SK-N-SH (cell line): Measurements from ENCODE around the gene MYO18B. TPM values are rescaled to one million over a fixed set of nuclear protein-coding genes. Genes with fewer than 3 reads are reported as not detected.

Experiments used
- CTCF ChIA-PET: fragments of 300-600, 350-600 bp; formaldehyde crosslinking; extraction: SDS; loops from one replicate; lab custom pipeline; 2021; lab: Yijun Ruan, JAX
- POLR2A ChIA-PET: fragments of 350-600 bp; sonication (Branson Sonifier 250); formaldehyde crosslinking; extraction: SDS; loops from one replicate; lab custom pipeline; 2020; ENCODE audit warnings: antibody characterized with exemption, inconsistent platforms; lab: Yijun Ruan, JAX
- DNase-seq: peaks from one replicate; pipeline ENCODE4 v3.0.0; 2012
- H2AFZ ChIP-seq: fragments of 200-600 bp; sonication (generic); 2 replicates; pipeline ENCODE4 v1.8.1; 2016; ENCODE audit warnings: antibody characterized with exemption, mild to moderate bottlenecking, low read depth
- H3F3A ChIP-seq: fragments of 200-600 bp; sonication (generic); replicated peaks from 2 replicates; pipeline ENCODE3; 2016; ENCODE audit warnings: antibody characterized with exemption, mild to moderate bottlenecking; ENCODE audit not compliant: insufficient read depth
- H3K27ac ChIP-seq, 2 experiments: fragments of 200-500 bp in 1 of 2; fragments of 200-600 bp in 1 of 2; sonication (Bioruptor generic) in 1 of 2; sonication (generic), shearing (Covaris generic) in 1 of 2; 2 replicates each; pipeline versions ENCODE4 v1.5.1 to v1.6.1; 2014 to 2016; ENCODE audit warnings: low read depth in 2 of 2, inconsistent platforms in 1 of 2, low read length in 1 of 2, mild to moderate bottlenecking in 1 of 2, mixed read lengths in 1 of 2
- H3K27me3 ChIP-seq: fragments of 200-600 bp; sonication (generic), shearing (Covaris generic); 2 replicates; pipeline ENCODE4 v1.6.1; 2016; ENCODE audit warnings: mixed run types; ENCODE audit not compliant: insufficient read depth
- H3K36me3 ChIP-seq, 2 experiments: fragments of 200-500 bp in 1 of 2; fragments of 200-600 bp in 1 of 2; sonication (Bioruptor generic) in 1 of 2; sonication (generic) in 1 of 2; replicated peaks in 1 of 2; 2 replicates each; pipeline versions ENCODE3 to v1.5.1; 2014 to 2016; ENCODE audit warnings: low read length in 1 of 2, mild to moderate bottlenecking in 1 of 2; ENCODE audit not compliant: insufficient read depth in 2 of 2, control insufficient read depth in 1 of 2
- H3K4me1 ChIP-seq, 2 experiments: fragments of 200-500 bp in 1 of 2; fragments of 200-600 bp in 1 of 2; sonication (Bioruptor generic) in 1 of 2; sonication (generic), shearing (Covaris generic) in 1 of 2; 2 replicates each; pipeline versions ENCODE4 v1.5.1 to v1.6.1; 2014 to 2016; ENCODE audit warnings: low read depth in 1 of 2, low read length in 1 of 2, mixed run types in 1 of 2; ENCODE audit not compliant: insufficient read depth in 2 of 2, control insufficient read depth in 1 of 2
- H3K4me2 ChIP-seq: fragments of 200-600 bp; sonication (generic), shearing (Covaris generic); 2 replicates; pipeline ENCODE4 v1.6.1; 2017; ENCODE audit warnings: mixed run types
- H3K4me3 ChIP-seq, 2 experiments: fragments of 200-500 bp in 1 of 2; fragments of 200-600 bp in 1 of 2; sonication (Bioruptor generic) in 1 of 2; sonication (generic), shearing (Covaris generic) in 1 of 2; 2 replicates each; pipeline versions ENCODE4 v1.5.1 to v1.8.1; 2014 to 2016; ENCODE audit warnings: low read depth in 2 of 2, inconsistent platforms in 1 of 2, low read length in 1 of 2, mild to moderate bottlenecking in 1 of 2, mixed read lengths in 1 of 2, moderate library complexity in 1 of 2
- H3K79me2 ChIP-seq: fragments of 200-600 bp; sonication (generic); 2 replicates; pipeline ENCODE4 v1.8.1; 2017; ENCODE audit warnings: mild to moderate bottlenecking; ENCODE audit not compliant: insufficient read depth
- H3K9ac ChIP-seq: fragments of 200-600 bp; sonication (generic); 2 replicates; pipeline ENCODE4 v1.6.1; 2017; ENCODE audit warnings: mixed run types
- H3K9me2 ChIP-seq: fragments of 200-600 bp; sonication (generic); 2 replicates; pipeline ENCODE4 v1.6.1; 2017; ENCODE audit warnings: mixed run types
- H3K9me3 ChIP-seq: fragments of 200-600 bp; sonication (generic); 2 replicates; pipeline ENCODE4 v1.6.1; 2017; ENCODE audit warnings: mixed run types, mild to moderate bottlenecking, moderate library complexity
- H4K20me1 ChIP-seq: fragments of 200-600 bp; sonication (generic); 2 replicates; pipeline ENCODE4 v1.6.1; 2017; ENCODE audit warnings: mild to moderate bottlenecking, mixed run types; ENCODE audit not compliant: insufficient read depth
- CHD2 ChIP-seq: fragments of 150-350 bp; IDR thresholded peaks from 2 replicates; pipeline ENCODE4 v1.6.1; 2018; ENCODE audit warnings: low read length; ENCODE audit not compliant: partially characterized antibody
- ELF1 ChIP-seq: IDR thresholded peaks from 2 replicates; pipeline ENCODE4 v1.4.0; 2012
- FOXJ3 ChIP-seq: sonication (generic); formaldehyde crosslinking; IDR thresholded peaks from 2 replicates; pipeline ENCODE4 v1.5.1; 2020; ENCODE audit warnings: mild to moderate bottlenecking, missing genetic modification reagents
- FOXM1 ChIP-seq: IDR thresholded peaks from 2 replicates; pipeline ENCODE4 v1.4.0; 2012; ENCODE audit warnings: low read depth, mild to moderate bottlenecking
- GABPA ChIP-seq: IDR thresholded peaks from 2 replicates; pipeline ENCODE4 v1.4.0; 2012; ENCODE audit warnings: low read depth, mild to moderate bottlenecking
- JUND ChIP-seq: IDR thresholded peaks from 2 replicates; pipeline ENCODE4 v1.4.0; 2012
- MAX ChIP-seq: IDR thresholded peaks from 2 replicates; pipeline ENCODE4 v1.4.0; 2012; ENCODE audit warnings: low read depth
- MXI1 ChIP-seq: IDR thresholded peaks from 2 replicates; pipeline ENCODE4 v1.6.1; 2012; ENCODE audit warnings: mild to moderate bottlenecking, low read depth, low read length, improper control_type of control experiment
- NFIC ChIP-seq: IDR thresholded peaks from 2 replicates; pipeline ENCODE4 v1.4.0; 2012; ENCODE audit warnings: borderline replicate concordance
- NRF1 ChIP-seq: IDR thresholded peaks from 2 replicates; pipeline ENCODE4 v1.6.1; 2012; ENCODE audit warnings: low read depth, mild to moderate bottlenecking, low read length
- POLR2AphosphoS5 ChIP-seq: IDR thresholded peaks from 2 replicates; pipeline ENCODE4 v1.6.1; 2012; ENCODE audit warnings: low read depth, low read length
- RAD21 ChIP-seq: IDR thresholded peaks from 2 replicates; pipeline ENCODE4 v1.6.1; 2012; ENCODE audit warnings: mild to moderate bottlenecking, low read length
- RCOR1 ChIP-seq: fragments of 150-350 bp; IDR thresholded peaks from 2 replicates; pipeline ENCODE4 v1.6.1; 2017; ENCODE audit warnings: antibody characterized with exemption, low read length
- RFX5 ChIP-seq: IDR thresholded peaks from 2 replicates; pipeline ENCODE4 v1.6.1; 2012; ENCODE audit warnings: mild to moderate bottlenecking, improper control_type of control experiment, low read length
- RXRA ChIP-seq: IDR thresholded peaks from 2 replicates; pipeline ENCODE4 v1.4.0; 2012; ENCODE audit warnings: low read depth, mild to moderate bottlenecking, borderline replicate concordance
- SIN3A ChIP-seq: IDR thresholded peaks from 2 replicates; pipeline ENCODE4 v1.6.1; 2012; ENCODE audit warnings: low read depth, mild to moderate bottlenecking, low read length, moderate library complexity, borderline replicate concordance
- SMC3 ChIP-seq: IDR thresholded peaks from 2 replicates; pipeline ENCODE4 v1.6.1; 2012; ENCODE audit warnings: low read depth, low read length, improper control_type of control experiment
- TAF1 ChIP-seq: IDR thresholded peaks from 2 replicates; pipeline ENCODE4 v1.6.1; 2012; ENCODE audit warnings: low read depth, mild to moderate bottlenecking, low read length, moderate library complexity, borderline replicate concordance
- TCF12 ChIP-seq: IDR thresholded peaks from 2 replicates; pipeline ENCODE4 v1.4.0; 2012
- TEAD4 ChIP-seq: IDR thresholded peaks from 2 replicates; pipeline ENCODE4 v1.4.0; 2012; ENCODE audit warnings: mild to moderate bottlenecking, borderline replicate concordance; ENCODE audit not compliant: insufficient read depth
- USF1 ChIP-seq: IDR thresholded peaks from 2 replicates; pipeline ENCODE4 v1.4.0; 2012; ENCODE audit warnings: low read depth, borderline replicate concordance
- YY1 ChIP-seq: IDR thresholded peaks from 2 replicates; pipeline ENCODE4 v1.4.0; 2012; ENCODE audit warnings: low read depth, mild to moderate bottlenecking
- ZBTB33 ChIP-seq: IDR thresholded peaks from 2 replicates; pipeline ENCODE4 v1.4.0; 2012; ENCODE audit warnings: low read depth, borderline replicate concordance
- WGBS: methylation state at CpG from one replicate; pipeline ENCODE4 v1.1.6; 2017; ENCODE audit warnings: low lambda C conversion rate; 5-methylcytosine and 5-hydroxymethylcytosine counted together
- polyA plus RNA-seq, 3 experiments: library from polyadenylated mRNA; depleted of rRNA; stranded (reverse); fragments of >200 nt; gene quantifications; 2 replicates each; pipeline ENCODE4 v1.2.3, GENCODE V29; 2012
- TF ChIP-seq, protein P1 (sequence below): fragments of 150-350 bp; IDR thresholded peaks from 2 replicates; pipeline ENCODE4 v1.6.1; 2016; ENCODE audit warnings: mild to moderate bottlenecking, low read depth, low read length

Gene MYO18B
- polyA plus RNA-seq, 1 of the 3 experiments (the other 2 are of a cell fraction): 0.05 TPM

- CTCF ChIA-PET: interaction anchor here (1.4 kb wide), 1 partner anchor 107 kb away, joined by 3 read pairs; no protein-coding TSS in a partner anchor
- no peak overlapping the region for H3K27ac ChIP-seq
- peaks cover 0 to 13% of the 10 kb centered on the region in 2 experiments; a peak in 1 of 4 replicates for H3K4me1 ChIP-seq
- TF ChIP-seq, protein P1, sequence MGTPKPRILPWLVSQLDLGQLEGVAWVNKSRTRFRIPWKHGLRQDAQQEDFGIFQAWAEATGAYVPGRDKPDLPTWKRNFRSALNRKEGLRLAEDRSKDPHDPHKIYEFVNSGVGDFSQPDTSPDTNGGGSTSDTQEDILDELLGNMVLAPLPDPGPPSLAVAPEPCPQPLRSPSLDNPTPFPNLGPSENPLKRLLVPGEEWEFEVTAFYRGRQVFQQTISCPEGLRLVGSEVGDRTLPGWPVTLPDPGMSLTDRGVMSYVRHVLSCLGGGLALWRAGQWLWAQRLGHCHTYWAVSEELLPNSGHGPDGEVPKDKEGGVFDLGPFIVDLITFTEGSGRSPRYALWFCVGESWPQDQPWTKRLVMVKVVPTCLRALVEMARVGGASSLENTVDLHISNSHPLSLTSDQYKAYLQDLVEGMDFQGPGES: no peak
- no peak for TF ChIP-seq RFX5
- no peak for TF ChIP-seq ELF1
- no peak for TF ChIP-seq CHD2
- no peak for TF ChIP-seq MAX
- TF ChIP-seq MXI1: no peak
- TF ChIP-seq TAF1: no peak
- no peak for TF ChIP-seq YY1
- TF ChIP-seq TEAD4: no peak
- H2AFZ ChIP-seq: no peak overlapping the region
- H3K79me2 ChIP-seq: no peaks in the 10 kb centered on the region
- H3K9me3 ChIP-seq: no peaks in the 10 kb centered on the region
- POLR2A ChIA-PET: no interaction called here
- 31% methylated on average over 2 of the region's 2 CpGs for WGBS
- no peak for DNase-seq
- H3K4me2 ChIP-seq: no peak overlapping the region
- no peaks in the 10 kb centered on the region for H3F3A ChIP-seq
- no peak overlapping the region for H3K9ac ChIP-seq
- no peaks in the 10 kb centered on the region for H3K36me3 ChIP-seq
- no peaks in the 10 kb centered on the region for H4K20me1 ChIP-seq
- no peaks in the 10 kb centered on the region for H3K9me2 ChIP-seq
- no peak overlapping the region for H3K4me3 ChIP-seq
- no peaks in the 10 kb centered on the region for H3K27me3 ChIP-seq
Observed at GRCh38 chr22:26065847-26066246, 323.9 kb downstream of the MYO18B start.

DNA sequence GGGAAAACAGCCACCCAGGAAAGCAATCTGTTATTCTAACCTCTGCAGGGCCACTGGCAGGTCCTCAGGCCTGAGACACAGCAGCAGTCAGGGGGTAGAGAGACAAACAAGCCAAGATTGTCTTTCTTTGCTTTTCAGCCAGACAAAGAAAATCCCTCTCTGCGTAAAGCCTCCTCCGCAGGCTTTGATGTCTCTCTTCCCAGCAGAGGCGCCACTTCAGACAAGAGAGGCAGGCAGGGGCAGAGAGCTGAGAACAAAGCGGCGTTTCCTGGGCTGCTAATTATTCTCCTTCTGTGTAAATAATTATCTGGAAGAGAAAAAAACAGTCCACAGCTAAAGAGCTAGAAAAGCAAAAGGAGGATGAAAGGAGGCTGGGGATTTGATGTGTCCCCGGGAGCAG is 324.5 kb downstream of the MYO18B start:
- H3K9ac ChIP-seq: no peak overlapping the region

More for the DNA sequence above, 324.5 kb downstream of the MYO18B start:
- Histone ChIP-seq H3F3A (no peaks in the 10 kb centered on the region), H4K20me1 (no peaks in the 10 kb centered on the region)
- POLR2A ChIA-PET: no interaction called here
- TF ChIP-seq NRF1 (no peak), RXRA (no peak), FOXM1 (no peak), RCOR1 (no peak), TAF1 (no peak), SIN3A (no peak), CHD2 (no peak), SMC3 (no peak), USF1 (no peak), JUND (no peak), ZBTB33 (no peak), NFIC (no peak), ELF1 (no peak), FOXJ3 (CRISPR knock-in tag) (no peak), GABPA (no peak), POLR2AphosphoS5 (no peak), RAD21 (no peak), TCF12 (no peak), TEAD4 (no peak)
- TF ChIP-seq, protein P1: no peak
- TF ChIP-seq, all 33 proteins: peak for 0
- H2AFZ ChIP-seq: no peak overlapping the region
- 48% methylated on average over 6 of the region's 6 CpGs for WGBS
- CTCF ChIA-PET: interaction anchor here (1.4 kb wide), 1 partner anchor 106 kb away, joined by 3 read pairs; no protein-coding TSS in a partner anchor
- peaks cover 0 to 13% of the 10 kb centered on the region in 2 experiments; a peak in 1 of 4 replicates for H3K4me1 ChIP-seq
- no peak overlapping the region for H3K4me2 ChIP-seq
- H3K9me2 ChIP-seq: no peaks in the 10 kb centered on the region
- H3K79me2 ChIP-seq: no peaks in the 10 kb centered on the region
- H3K27ac ChIP-seq: peak overlapping the region in 1 of 2 experiments; percentile 62; a peak in 2 of 4 replicates
- no peak overlapping the region for H3K4me3 ChIP-seq
- no peaks in the 10 kb centered on the region for H3K9me3 ChIP-seq
- no peaks in the 10 kb centered on the region for H3K27me3 ChIP-seq
- DNase-seq: no peak
- no peaks in the 10 kb centered on the region for H3K36me3 ChIP-seq
